Pons (tissue), 1 donor: ENCODE data around the gene RUFY3.
"Not testable (repeated sequence)": the region's sequence is repeated elsewhere in the genome, so short reads cannot be mapped to it uniquely, and the experiment has no call there.

Experiments
- DNase-seq: peaks from one replicate; pipeline ENCODE4 v3.0.0-alpha.2; 2016; ENCODE audit warnings: low spot score

RUFY3 gene

GRCh38 chr4:70721747-70722146 lies at the start of gene RUFY3:
RUFY3 (plus strand) TSS chr4:70721964; CDS start chr4:70722574, 610 bp downstream.
- peak; percentile 97 for DNase-seq

- DNase-seq: no peak
Observed at GRCh38 chr4:70674191-70674590, 47.6 kb upstream of the RUFY3 start.

GRCh38 chr4:70674731-70675130 lies 47.0 kb upstream of the RUFY3 start:
- no peak for DNase-seq

- no peak for DNase-seq
Observed at GRCh38 chr4:70676554-70677090, 45.1 kb upstream of the RUFY3 start.

GRCh38 chr4:70678383-70678999 lies 43.3 kb upstream of the RUFY3 start:
- no peak for DNase-seq

- no peak for DNase-seq
Observed at GRCh38 chr4:70680934-70681333, 40.8 kb upstream of the RUFY3 start.

GRCh38 chr4:70681704-70682103 lies 40.1 kb upstream of the RUFY3 start:
- DNase-seq: no peak

GRCh38 chr4:70682142-70682541 lies 39.6 kb upstream of the RUFY3 start:
- DNase-seq: not testable (repeated sequence)

- DNase-seq: no peak
Observed at GRCh38 chr4:70687392-70687791, 34.4 kb upstream of the RUFY3 start.

GRCh38 chr4:70687821-70688794 lies 33.7 kb upstream of the RUFY3 start, which contains the start of gene UTP3:
UTP3 (plus strand) TSS chr4:70688532; CDS start chr4:70688678, 146 bp downstream.
- peak; percentile 100 for DNase-seq

GRCh38 chr4:70688795-70689231 lies 33.0 kb upstream of the RUFY3 start:
- no peak for DNase-seq

- no peak for DNase-seq
Observed at GRCh38 chr4:70691661-70692060, 30.1 kb upstream of the RUFY3 start.

- DNase-seq: not testable (repeated sequence)
Observed at GRCh38 chr4:70694633-70695032, 27.1 kb upstream of the RUFY3 start.

- DNase-seq: not testable (repeated sequence)
Observed at GRCh38 chr4:70698435-70698834, 23.3 kb upstream of the RUFY3 start.

- DNase-seq: no peak
Observed at GRCh38 chr4:70700712-70701111, 21.1 kb upstream of the RUFY3 start.

GRCh38 chr4:70701271-70701670 lies 20.5 kb upstream of the RUFY3 start:
- no peak for DNase-seq

GRCh38 chr4:70702592-70702991 lies 19.2 kb upstream of the RUFY3 start:
- not testable (repeated sequence) for DNase-seq

GRCh38 chr4:70703619-70704214 lies 18.0 kb upstream of the RUFY3 start:
- DNase-seq: peak; percentile 66

- DNase-seq: peak; percentile 63
Observed at GRCh38 chr4:70704215-70704930, 17.4 kb upstream of the RUFY3 start.

GRCh38 chr4:70704931-70705182 lies 16.9 kb upstream of the RUFY3 start:
- DNase-seq: no peak

- DNase-seq: peak; percentile 52
Observed at GRCh38 chr4:70705183-70706043, 16.4 kb upstream of the RUFY3 start.
